BLaER1 (cell line): ENCODE data around the gene TRIM14.

Source experiments
- H3K27ac ChIP-seq: shearing (Covaris generic); formaldehyde crosslinking; 2 replicates; pipeline ENCODE4 v1.8.1; 2022
- H3K27me3 ChIP-seq: shearing (Covaris generic); formaldehyde crosslinking; 2 replicates; pipeline ENCODE4 v1.8.1; 2022
- H3K36me3 ChIP-seq: shearing (Covaris generic); formaldehyde crosslinking; 2 replicates; pipeline ENCODE4 v1.8.1; 2022
- H3K4me1 ChIP-seq: shearing (Covaris generic); formaldehyde crosslinking; 2 replicates; pipeline ENCODE4 v1.8.1; 2022
- H3K4me2 ChIP-seq: shearing (Covaris generic); formaldehyde crosslinking; 2 replicates; pipeline ENCODE4 v1.8.1; 2022
- H3K4me3 ChIP-seq: shearing (Covaris generic); formaldehyde crosslinking; 2 replicates; pipeline ENCODE4 v1.8.1; 2022
- H3K9ac ChIP-seq: shearing (Covaris generic); formaldehyde crosslinking; 2 replicates; pipeline ENCODE4 v1.8.1; 2022
- H3K9me3 ChIP-seq: shearing (Covaris generic); formaldehyde crosslinking; 2 replicates; pipeline ENCODE4 v1.8.1; 2022
- H4K20me1 ChIP-seq: shearing (Covaris generic); formaldehyde crosslinking; 2 replicates; pipeline ENCODE4 v1.8.1; 2022
- Cebpa-rat ChIP-seq: shearing (Covaris generic); IDR thresholded peaks from 2 replicates; pipeline ENCODE4 v1.8.1; 2022

The TRIM14 gene

GRCh38 chr9:98075332-98075805 is 43.7 kb downstream of the TRIM14 start:
- H3K4me3 ChIP-seq: no peak overlapping the region
- H3K27ac ChIP-seq: no peak overlapping the region

GRCh38 chr9:98074115-98074990 is 44.7 kb downstream of the TRIM14 start:
- H3K27me3 ChIP-seq: no peaks in the 10 kb centered on the region
- peaks cover 28% of the 10 kb centered on the region for H3K4me1 ChIP-seq
- no peak for TF ChIP-seq Cebpa-rat
- peak overlapping the region; percentile 46 for H3K4me2 ChIP-seq
- peaks cover 34% of the 10 kb centered on the region for H3K36me3 ChIP-seq
- no peak overlapping the region for H3K9ac ChIP-seq
- no peaks in the 10 kb centered on the region for H3K9me3 ChIP-seq
- H3K4me3 ChIP-seq: no peak overlapping the region
- peak overlapping the region; percentile 45 for H3K27ac ChIP-seq
- no peaks in the 10 kb centered on the region for H4K20me1 ChIP-seq

More at GRCh38 chr9:98075332-98075805, 43.7 kb downstream of the TRIM14 start:
- no peaks in the 10 kb centered on the region for H4K20me1 ChIP-seq
- H3K36me3 ChIP-seq: peaks cover 35% of the 10 kb centered on the region
- H3K9me3 ChIP-seq: no peaks in the 10 kb centered on the region
- H3K4me1 ChIP-seq: peaks cover 28% of the 10 kb centered on the region
- H3K9ac ChIP-seq: no peak overlapping the region
- peak overlapping the region; percentile 46 for H3K4me2 ChIP-seq
- no peak for TF ChIP-seq Cebpa-rat
- H3K27me3 ChIP-seq: no peaks in the 10 kb centered on the region

- no peak for TF ChIP-seq Cebpa-rat
- no peaks in the 10 kb centered on the region for H3K9me3 ChIP-seq
- H3K9ac ChIP-seq: no peak overlapping the region
- H3K4me2 ChIP-seq: no peak overlapping the region
- no peaks in the 10 kb centered on the region for H4K20me1 ChIP-seq
- peaks cover 28% of the 10 kb centered on the region; the same call in 1 of the 2 replicates for H3K36me3 ChIP-seq
- H3K27ac ChIP-seq: 0 out of 2 replicates have a peak overlapping the region, but pooled peaks have one; percentile 35
- no peaks in the 10 kb centered on the region for H3K27me3 ChIP-seq
- H3K4me1 ChIP-seq: peaks cover 29% of the 10 kb centered on the region
- no peak overlapping the region for H3K4me3 ChIP-seq
Observed at GRCh38 chr9:98071737-98072136, 47.3 kb downstream of the TRIM14 start.

GRCh38 chr9:98070704-98071103 is 48.3 kb downstream of the TRIM14 start:
- Histone ChIP-seq H3K9ac (no peak overlapping the region), H4K20me1 (no peaks in the 10 kb centered on the region), H3K27ac (no peak overlapping the region), H3K4me2 (no peak overlapping the region), H3K9me3 (no peaks in the 10 kb centered on the region), H3K4me3 (no peak overlapping the region), H3K36me3 (peaks cover 28% of the 10 kb centered on the region; the same call in 1 of the 2 replicates), H3K4me1 (peaks cover 35% of the 10 kb centered on the region), H3K27me3 (no peaks in the 10 kb centered on the region)
- TF ChIP-seq Cebpa-rat: no peak

GRCh38 chr9:98069551-98069950 is 49.5 kb downstream of the TRIM14 start:
- Histone ChIP-seq H3K4me2 (no peak overlapping the region), H4K20me1 (no peaks in the 10 kb centered on the region), H3K4me3 (no peak overlapping the region), H3K9ac (no peak overlapping the region), H3K36me3 (peaks cover 34% of the 10 kb centered on the region), H3K9me3 (no peaks in the 10 kb centered on the region), H3K4me1 (peaks cover 29% of the 10 kb centered on the region), H3K27ac (no peak overlapping the region), H3K27me3 (no peaks in the 10 kb centered on the region)
- TF ChIP-seq Cebpa-rat: no peak

- Histone ChIP-seq H3K27me3 (no peaks in the 10 kb centered on the region), H3K9me3 (no peaks in the 10 kb centered on the region), H3K9ac (no peak overlapping the region), H3K4me2 (no peak overlapping the region), H3K27ac (no peak overlapping the region), H3K36me3 (peaks cover 52% of the 10 kb centered on the region), H4K20me1 (no peaks in the 10 kb centered on the region), H3K4me1 (peaks cover 23% of the 10 kb centered on the region), H3K4me3 (no peak overlapping the region)
- no peak for TF ChIP-seq Cebpa-rat
Observed at GRCh38 chr9:98067184-98067583, 51.8 kb downstream of the TRIM14 start.

- Histone ChIP-seq H3K36me3 (peaks cover 57% of the 10 kb centered on the region), H3K27me3 (no peaks in the 10 kb centered on the region), H3K4me3 (no peak overlapping the region), H3K4me2 (peak overlapping the region; percentile 27), H3K4me1 (peaks cover 17% of the 10 kb centered on the region), H3K9me3 (no peaks in the 10 kb centered on the region), H4K20me1 (no peaks in the 10 kb centered on the region), H3K9ac (no peak overlapping the region), H3K27ac (no peak overlapping the region)
- no peak for TF ChIP-seq Cebpa-rat
Observed at GRCh38 chr9:98066235-98066634, 52.8 kb downstream of the TRIM14 start.

- Histone ChIP-seq H4K20me1 (no peaks in the 10 kb centered on the region), H3K4me2 (no peak overlapping the region), H3K4me3 (no peak overlapping the region), H3K27ac (no peak overlapping the region), H3K4me1 (peaks cover 17% of the 10 kb centered on the region), H3K36me3 (peaks cover 64% of the 10 kb centered on the region), H3K27me3 (no peaks in the 10 kb centered on the region), H3K9ac (no peak overlapping the region), H3K9me3 (no peaks in the 10 kb centered on the region)
- TF ChIP-seq Cebpa-rat: no peak
Observed at GRCh38 chr9:98064623-98065392, 54.2 kb downstream of the TRIM14 start.

GRCh38 chr9:98062161-98062560 is 56.9 kb downstream of the TRIM14 start:
- Histone ChIP-seq H3K4me3 (no peak overlapping the region), H3K4me2 (no peak overlapping the region), H3K27ac (no peak overlapping the region), H3K27me3 (no peaks in the 10 kb centered on the region), H3K9ac (no peak overlapping the region), H3K4me1 (peaks cover 32% of the 10 kb centered on the region), H3K36me3 (peaks cover 52% of the 10 kb centered on the region), H3K9me3 (no peaks in the 10 kb centered on the region), H4K20me1 (no peaks in the 10 kb centered on the region; the same call in 1 of the 2 replicates)
- no peak for TF ChIP-seq Cebpa-rat
